Upper lobe of left lung (tissue), 6 donors: Measurements from ENCODE around the gene AIF1. TPM values are rescaled to one million over a fixed set of nuclear protein-coding genes. Genes with fewer than 3 reads are reported as not detected.
A peak's percentile ranks its signal among the peaks of the same experiment; 100 is the strongest.

Experiments
- ATAC-seq, 2 donors: fragments of 200-7000 bp; cut with Tn5 transposase; one replicate each; pipeline ENCODE4 v1.9.1; 2022; ENCODE audit warnings: mild to moderate bottlenecking in 2 of 2, moderate library complexity in 2 of 2; ENCODE audit not compliant: low FRiP score in 2 of 2
- DNase-seq, 2 donors: peaks; one replicate each; pipeline ENCODE4 v3.0.0-alpha.2; 2019 to 2020
- H3K27ac ChIP-seq, 4 donors: fragments of 200-600 bp; sonication (generic); one replicate each; pipeline ENCODE4 v1.5.1; 2016 to 2019
- H3K27me3 ChIP-seq, 4 donors: fragments of 200-600 bp; sonication (generic); one replicate each; pipeline ENCODE4 v1.5.1; 2017 to 2019
- H3K36me3 ChIP-seq, 4 donors: fragments of 200-600 bp; sonication (generic); one replicate each; pipeline ENCODE4 v1.5.1; 2016 to 2019
- H3K4me1 ChIP-seq, 4 donors: fragments of 200-600 bp; sonication (generic); one replicate each; pipeline ENCODE4 v1.5.1; 2018 to 2019
- H3K4me3 ChIP-seq, 4 donors: fragments of 200-600 bp; sonication (generic); one replicate each; pipeline ENCODE4 v1.5.1; 2017 to 2019; ENCODE audit warnings: mild to moderate bottlenecking in 2 of 4, moderate library complexity in 1 of 4
- H3K9me3 ChIP-seq, 4 donors: fragments of 200-600 bp; sonication (generic); one replicate each; pipeline ENCODE4 v1.5.1; 2018 to 2019
- CTCF ChIP-seq, 6 experiments: fragments of 450-650 bp in 4 of 6; fragments of 200-600 bp in 2 of 6; sonication (generic) in 2 of 6; IDR thresholded peaks; one replicate each; pipeline ENCODE4 v1.5.1; 2016 to 2019; ENCODE audit warnings: antibody characterized with exemption in 6 of 6
- EP300 ChIP-seq, 4 donors: sonication (generic); formaldehyde crosslinking; IDR thresholded peaks; one replicate each; pipeline ENCODE4 v1.5.1; 2017; ENCODE audit warnings: antibody characterized with exemption in 4 of 4, control low read depth in 2 of 4
- POLR2A ChIP-seq, 4 donors: fragments of 450-650 bp; IDR thresholded peaks; one replicate each; pipeline ENCODE4 v1.5.1; 2016 to 2017; ENCODE audit warnings: antibody characterized with exemption in 4 of 4, mild to moderate bottlenecking in 2 of 4
- POLR2AphosphoS5 ChIP-seq, 2 donors: sonication (generic); formaldehyde crosslinking; IDR thresholded peaks; one replicate each; pipeline ENCODE4 v1.5.1; 2017; ENCODE audit warnings: antibody characterized with exemption in 2 of 2
- WGBS, 2 donors: methylation state at CpG; one replicate each; pipeline ENCODE4 v1.1.5; 2017 to 2018; 5-methylcytosine and 5-hydroxymethylcytosine counted together
- total RNA-seq, 6 donors: library from RNA; depleted of rRNA in 4 of 6; stranded (reverse); fragments of >200 nt in 4 of 6; gene quantifications; one replicate each; pipeline versions ENCODE4 v1.1.0 to v1.2.1, GENCODE V29; 2016 to 2021
- donor health status: DM: no; HTN: no; CAD: no; lungs with moderate emphysema.
- donor health status: DM: no; HTN: yes; CAD: no; lungs with severe emphysema.

AIF1 gene
- total RNA-seq, 6 donors from 2014 or later, result 18.5 to 106 (median 79.7) TPM

- Histone ChIP-seq H3K27ac (peak overlapping the region; percentile 97 to 100 (median 98)), H3K4me1 (peaks cover 15 to 27% (median 18%) of the 10 kb centered on the region in 4 donors), H3K36me3 (peaks cover 29 to 36% (median 33%) of the 10 kb centered on the region in 4 donors), H3K27me3 (no peaks in the 10 kb centered on the region), H3K9me3 (no peaks in the 10 kb centered on the region), H3K4me3 (peak overlapping the region; percentile 71 to 92 (median 80))
- WGBS, 2 donors, result 13% methylated on average over 15 of the region's 15 CpGs
- no peak for DNase-seq
- ATAC-seq, result no peak
- TF ChIP-seq POLR2A (IDR thresholded peaks at IDR 0.05), result no peak
- no peak for TF ChIP-seq EP300 (IDR thresholded peaks at IDR 0.05)
- no peak for TF ChIP-seq POLR2AphosphoS5 (IDR thresholded peaks at IDR 0.05)
- TF ChIP-seq CTCF (IDR thresholded peaks at IDR 0.05), result no peak
These were observed 6.4 kb downstream of the AIF1 start for GRCh38 chr6:31621320-31621939.

GRCh38 chr6:31621991-31622390 is 7.0 kb downstream of the AIF1 start:
- Histone ChIP-seq H3K4me3 (peak overlapping the region in 3 of 4 donors; percentile 79 to 92 (median 82)), H3K9me3 (no peaks in the 10 kb centered on the region), H3K36me3 (peaks cover 35 to 42% (median 38%) of the 10 kb centered on the region in 4 donors), H3K27me3 (no peaks in the 10 kb centered on the region), H3K27ac (peak overlapping the region; percentile 97 to 100 (median 98)), H3K4me1 (peaks cover 15 to 27% (median 18%) of the 10 kb centered on the region in 4 donors)
- 28 to 40% methylated on average over 4 of the region's 4 CpGs for WGBS, 2 donors
- DNase-seq, result no peak
- no peak for ATAC-seq
- no peak for TF ChIP-seq POLR2AphosphoS5 (IDR thresholded peaks at IDR 0.05)
- no peak for TF ChIP-seq CTCF (IDR thresholded peaks at IDR 0.05)
- no peak for TF ChIP-seq EP300 (IDR thresholded peaks at IDR 0.05)
- TF ChIP-seq POLR2A (IDR thresholded peaks at IDR 0.05), result no peak

- no peaks in the 10 kb centered on the region for H3K27me3 ChIP-seq
- H3K9me3 ChIP-seq, result no peaks in the 10 kb centered on the region
- peaks cover 15 to 27% (median 18%) of the 10 kb centered on the region in 4 donors for H3K4me1 ChIP-seq
- peaks cover 42 to 48% (median 45%) of the 10 kb centered on the region in 4 donors for H3K36me3 ChIP-seq
- no peak for TF ChIP-seq POLR2A (IDR thresholded peaks at IDR 0.05)
- no peak for TF ChIP-seq CTCF (IDR thresholded peaks at IDR 0.05)
- TF ChIP-seq POLR2AphosphoS5 (IDR thresholded peaks at IDR 0.05), result no peak
- no peak for TF ChIP-seq EP300 (IDR thresholded peaks at IDR 0.05)
- no peak for ATAC-seq
- WGBS, 2 donors, result 47 to 77% methylated on average over 10 of the region's 10 CpGs
- DNase-seq, result peak in 1 of 2 donors; percentile 57
- H3K27ac ChIP-seq, result peak overlapping the region in 3 of 4 donors; percentile 97 to 100 (median 97)
- peak overlapping the region in 1 of 4 donors; percentile 82 for H3K4me3 ChIP-seq
These were observed 7.7 kb downstream of the AIF1 start for GRCh38 chr6:31622684-31623091.

GRCh38 chr6:31624070-31624469 is 9.0 kb downstream of the AIF1 start:
- 88 to 90% methylated on average over 9 to 10 of the region's 10 CpGs for WGBS, 2 donors
- TF ChIP-seq CTCF (IDR thresholded peaks at IDR 0.05) (no peak), POLR2AphosphoS5 (IDR thresholded peaks at IDR 0.05) (no peak), EP300 (IDR thresholded peaks at IDR 0.05) (no peak), POLR2A (IDR thresholded peaks at IDR 0.05) (no peak)
- H3K36me3 ChIP-seq, result peaks cover 50 to 62% (median 59%) of the 10 kb centered on the region in 4 donors

More at GRCh38 chr6:31624070-31624469, 9.0 kb downstream of the AIF1 start:
- no peak for ATAC-seq
- Histone ChIP-seq H3K4me3 (no peak overlapping the region), H3K4me1 (peaks cover 15 to 27% (median 18%) of the 10 kb centered on the region in 4 donors), H3K9me3 (no peaks in the 10 kb centered on the region), H3K27me3 (no peaks in the 10 kb centered on the region), H3K27ac (no peak overlapping the region)
- peak in 1 of 2 donors; percentile 55 for DNase-seq
